Measurements from ENCODE around the gene DLG1. TPM values are rescaled to one million over a fixed set of nuclear protein-coding genes. Genes with fewer than 3 reads are reported as not detected.

DLG1 gene
- total RNA-seq, 4 donors from 2014 or later = 134 to 211 (median 152) TPM

- H3K27ac ChIP-seq = no peak overlapping the region
- no peaks in the 10 kb centered on the region for H3K27me3 ChIP-seq
- H3K4me3 ChIP-seq = no peak overlapping the region
- no peak for DNase-seq
- peaks cover 0 to 18% (median 0%) of the 10 kb centered on the region in 4 donors for H3K36me3 ChIP-seq
- peaks cover 0 to 4% (median 0%) of the 10 kb centered on the region in 4 donors for H3K4me1 ChIP-seq
- in situ Hi-C loops (cut with MboI; ENCODE audit: low pct_ligation_motif_present in 1 of 4, low pct_unique_long_range_greater_than_20kb in 1 of 4, low sequenced_read_pairs in 3 of 4) = no loop called here
- intact Hi-C loops (cut with DNase I; ENCODE audit: low total_unique reads) = no loop called here
- H3K9me3 ChIP-seq = no peaks in the 10 kb centered on the region
- 53 to 74% methylated on average over 3 of the region's 3 CpGs for WGBS, 2 donors (ENCODE audit: low coverage in 1 of 2)
- TF ChIP-seq CTCF (IDR thresholded peaks at IDR 0.05) = no peak
- TF ChIP-seq POLR2A (IDR thresholded peaks at IDR 0.05) = no peak
- TF ChIP-seq POLR2AphosphoS5 (IDR thresholded peaks at IDR 0.05) = no peak
- no peak for TF ChIP-seq EP300 (IDR thresholded peaks at IDR 0.05; ENCODE audit: low read depth)
Measured at GRCh38 chr3:197088370-197088769, 210.0 kb downstream of the DLG1 start.

DNA sequence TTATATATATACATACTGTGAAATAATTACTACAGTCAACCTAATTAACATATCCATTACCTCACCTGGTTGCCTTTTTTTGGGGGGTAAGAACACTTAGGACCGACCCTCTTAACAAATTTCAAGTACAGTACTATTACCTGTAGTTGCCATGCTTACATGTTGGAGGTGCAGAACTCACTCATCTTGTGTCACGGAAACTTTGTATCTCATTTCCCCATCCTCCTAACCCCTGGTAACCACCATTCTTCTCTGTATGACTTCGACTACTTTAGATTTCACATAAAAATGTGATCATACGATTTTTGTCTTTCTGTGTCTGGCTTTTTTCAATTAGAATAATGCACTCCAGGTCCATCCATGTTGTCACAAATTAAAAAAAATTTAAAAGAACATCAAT lies 213.3 kb downstream of the DLG1 start:
- DNase-seq = no peak
- H3K27ac ChIP-seq = no peak overlapping the region
- H3K9me3 ChIP-seq = no peaks in the 10 kb centered on the region
- 79 to 90% methylated on average over 4 of the region's 4 CpGs for WGBS, 2 donors (ENCODE audit: low coverage in 1 of 2)
- intact Hi-C loops (cut with DNase I; ENCODE audit: low total_unique reads) = no loop called here
- TF ChIP-seq POLR2A (IDR thresholded peaks at IDR 0.05) = no peak
- TF ChIP-seq EP300 (IDR thresholded peaks at IDR 0.05; ENCODE audit: low read depth) = no peak
- no peak for TF ChIP-seq POLR2AphosphoS5 (IDR thresholded peaks at IDR 0.05)
- no peak for TF ChIP-seq CTCF (IDR thresholded peaks at IDR 0.05)
- H3K27me3 ChIP-seq = no peaks in the 10 kb centered on the region
- H3K36me3 ChIP-seq = peaks cover 0 to 18% (median 4%) of the 10 kb centered on the region in 4 donors
- peaks cover 0 to 6% (median 0%) of the 10 kb centered on the region in 4 donors for H3K4me1 ChIP-seq
- in situ Hi-C loops (cut with MboI; ENCODE audit: low pct_ligation_motif_present in 1 of 4, low pct_unique_long_range_greater_than_20kb in 1 of 4, low sequenced_read_pairs in 3 of 4) = no loop called here
- H3K4me3 ChIP-seq = no peak overlapping the region

DNA sequence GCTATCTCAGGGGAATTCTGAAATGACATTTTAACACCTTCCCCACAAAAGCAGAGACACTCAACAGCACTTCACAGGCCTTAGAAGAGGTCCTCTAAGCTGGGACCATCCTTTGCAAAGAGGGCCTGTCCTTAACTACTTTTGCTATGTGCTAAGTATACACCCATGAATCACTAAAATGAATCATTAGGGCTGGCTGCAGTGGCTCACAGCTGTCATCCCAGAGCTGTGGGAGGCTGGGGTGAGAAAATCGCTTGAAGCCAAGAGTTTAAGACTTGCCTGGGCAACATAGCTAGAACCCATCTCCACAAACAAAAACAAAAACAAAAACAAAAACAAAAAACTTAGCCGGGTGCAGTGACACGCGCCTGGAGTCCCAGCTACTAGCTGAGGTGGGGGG lies 214.9 kb downstream of the DLG1 start:
- no peak for DNase-seq
- Histone ChIP-seq H3K9me3 (no peaks in the 10 kb centered on the region), H3K4me1 (peaks cover 0 to 6% (median 0%) of the 10 kb centered on the region in 4 donors), H3K4me3 (no peak overlapping the region), H3K27ac (no peak overlapping the region), H3K27me3 (no peaks in the 10 kb centered on the region), H3K36me3 (peaks cover 0 to 12% (median 4%) of the 10 kb centered on the region in 4 donors)
- no peak for TF ChIP-seq POLR2A (IDR thresholded peaks at IDR 0.05)
- TF ChIP-seq EP300 (IDR thresholded peaks at IDR 0.05; ENCODE audit: low read depth) = no peak
- TF ChIP-seq CTCF (IDR thresholded peaks at IDR 0.05) = no peak
- no peak for TF ChIP-seq POLR2AphosphoS5 (IDR thresholded peaks at IDR 0.05)
- in situ Hi-C loops (cut with MboI; ENCODE audit: low pct_ligation_motif_present in 1 of 4, low pct_unique_long_range_greater_than_20kb in 1 of 4, low sequenced_read_pairs in 3 of 4) (no loop called here), intact Hi-C loops (cut with DNase I; ENCODE audit: low total_unique reads) (no loop called here)
- 83 to 92% methylated on average over 4 of the region's 4 CpGs for WGBS, 2 donors (ENCODE audit: low coverage in 1 of 2)

- peaks cover 0 to 6% (median 0%) of the 10 kb centered on the region in 4 donors for H3K4me1 ChIP-seq
- no peaks in the 10 kb centered on the region for H3K9me3 ChIP-seq
- WGBS, 2 donors (ENCODE audit: low coverage in 1 of 2) = 81 to 100% methylated on average over 2 of the region's 2 CpGs
- H3K27ac ChIP-seq = no peak overlapping the region
- DNase-seq = no peak
- in situ Hi-C loops (cut with MboI; ENCODE audit: low pct_ligation_motif_present in 1 of 4, low pct_unique_long_range_greater_than_20kb in 1 of 4, low sequenced_read_pairs in 3 of 4) = no loop called here
- intact Hi-C loops (cut with DNase I; ENCODE audit: low total_unique reads) = no loop called here
- H3K4me3 ChIP-seq = no peak overlapping the region
- no peaks in the 10 kb centered on the region for H3K27me3 ChIP-seq
- TF ChIP-seq CTCF (IDR thresholded peaks at IDR 0.05) = no peak
- no peak for TF ChIP-seq POLR2AphosphoS5 (IDR thresholded peaks at IDR 0.05)
- TF ChIP-seq EP300 (IDR thresholded peaks at IDR 0.05; ENCODE audit: low read depth) = no peak
- no peak for TF ChIP-seq POLR2A (IDR thresholded peaks at IDR 0.05)
- peaks cover 0 to 12% (median 4%) of the 10 kb centered on the region in 4 donors for H3K36me3 ChIP-seq
Measured at GRCh38 chr3:197082871-197083270, 215.5 kb downstream of the DLG1 start.

Data from transverse colon (tissue), 4 donors.